Measurements from ENCODE around the gene PLBD2.

GRCh38 chr12:113401066-113402000 is 42.9 kb downstream of the PLBD2 start:
- no peak for TF ChIP-seq CTCF (IDR thresholded peaks at IDR 0.05)
- TF ChIP-seq POLR2A (IDR thresholded peaks at IDR 0.05), result no peak
- no peak for TF ChIP-seq EP300 (IDR thresholded peaks at IDR 0.05)
